Neural cell (in vitro differentiated cells): ENCODE data around the gene EPOP.

Source experiments
- EP300 ChIP-seq: fragments of 450-650 bp; conservative IDR thresholded peaks from 2 replicates; pipeline ENCODE4 v1.6.1; 2014; ENCODE audit warnings: antibody characterized with exemption, mild to moderate bottlenecking, moderate library complexity; ENCODE audit not compliant: poor library complexity, severe bottlenecking
- EZH2 ChIP-seq: fragments of 200-600, 300-800 bp; shearing (Covaris generic), sonication (generic); IDR thresholded peaks from 2 replicates; pipeline ENCODE4 v1.6.1; 2014; ENCODE audit warnings: antibody characterized with exemption, low read length, borderline replicate concordance, mild to moderate bottlenecking; ENCODE audit not compliant: insufficient read depth, poor library complexity, severe bottlenecking
- MXI1 ChIP-seq: fragments of 450-650 bp; conservative IDR thresholded peaks from 2 replicates; pipeline ENCODE4 v1.6.1; 2014; ENCODE audit warnings: antibody characterized with exemption, mild to moderate bottlenecking; ENCODE audit not compliant: poor library complexity, severe bottlenecking
- POLR2AphosphoS5 ChIP-seq: IDR thresholded peaks from 2 replicates; pipeline ENCODE4 v1.6.1; 2012
- TAF1 ChIP-seq: IDR thresholded peaks from 2 replicates; pipeline ENCODE4 v1.6.1; 2012; ENCODE audit warnings: low read depth
- TF ChIP-seq, protein P1 (sequence below): fragments of 450-650 bp; IDR thresholded peaks from 2 replicates; pipeline ENCODE4 v1.5.1; 2014; ENCODE audit warnings: antibody characterized with exemption, mild to moderate bottlenecking, moderate library complexity; ENCODE audit not compliant: poor library complexity, severe bottlenecking

DNA sequence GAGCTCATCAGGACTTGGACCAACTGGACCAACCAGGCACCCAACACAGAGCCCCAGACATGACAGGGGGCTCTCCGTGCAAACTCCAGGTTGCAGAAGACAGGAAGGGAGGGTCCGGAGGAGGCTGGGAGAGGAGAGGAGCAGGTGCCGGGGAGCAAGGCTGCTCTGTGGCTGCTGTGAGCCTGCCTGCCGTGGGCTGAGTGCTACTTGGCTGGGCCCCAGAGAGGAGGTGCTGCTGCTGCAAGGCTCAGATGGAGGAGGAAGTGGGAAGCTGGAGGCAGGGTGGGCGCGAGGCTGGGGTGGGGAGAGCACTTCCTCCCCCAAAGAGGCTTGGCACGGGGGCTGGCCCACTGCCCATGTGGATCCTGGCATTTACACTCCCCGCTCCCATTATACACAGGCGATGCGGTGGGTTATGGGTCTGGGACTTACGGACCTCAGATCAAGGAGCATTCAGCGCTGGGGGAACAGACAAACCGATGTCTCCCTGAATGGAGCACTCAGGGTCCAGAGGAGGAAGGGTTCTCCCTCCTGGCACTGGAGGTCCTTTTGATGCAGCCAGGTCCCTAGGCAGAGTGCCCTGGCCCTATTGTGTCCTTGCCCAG is 15.9 kb downstream of the EPOP start:
- TF ChIP-seq, protein P1, sequence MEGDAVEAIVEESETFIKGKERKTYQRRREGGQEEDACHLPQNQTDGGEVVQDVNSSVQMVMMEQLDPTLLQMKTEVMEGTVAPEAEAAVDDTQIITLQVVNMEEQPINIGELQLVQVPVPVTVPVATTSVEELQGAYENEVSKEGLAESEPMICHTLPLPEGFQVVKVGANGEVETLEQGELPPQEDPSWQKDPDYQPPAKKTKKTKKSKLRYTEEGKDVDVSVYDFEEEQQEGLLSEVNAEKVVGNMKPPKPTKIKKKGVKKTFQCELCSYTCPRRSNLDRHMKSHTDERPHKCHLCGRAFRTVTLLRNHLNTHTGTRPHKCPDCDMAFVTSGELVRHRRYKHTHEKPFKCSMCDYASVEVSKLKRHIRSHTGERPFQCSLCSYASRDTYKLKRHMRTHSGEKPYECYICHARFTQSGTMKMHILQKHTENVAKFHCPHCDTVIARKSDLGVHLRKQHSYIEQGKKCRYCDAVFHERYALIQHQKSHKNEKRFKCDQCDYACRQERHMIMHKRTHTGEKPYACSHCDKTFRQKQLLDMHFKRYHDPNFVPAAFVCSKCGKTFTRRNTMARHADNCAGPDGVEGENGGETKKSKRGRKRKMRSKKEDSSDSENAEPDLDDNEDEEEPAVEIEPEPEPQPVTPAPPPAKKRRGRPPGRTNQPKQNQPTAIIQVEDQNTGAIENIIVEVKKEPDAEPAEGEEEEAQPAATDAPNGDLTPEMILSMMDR: no peak
- TF ChIP-seq POLR2AphosphoS5 (no peak), EP300 (no peak), EZH2 (no peak), TAF1 (no peak), MXI1 (no peak)
